GM12892 (cell line): ENCODE measurements around the gene ATE1.

ENCODE experiments used
- POLR2A ChIP-seq: IDR thresholded peaks from 2 replicates; pipeline ENCODE4 v1.6.1; 2011; ENCODE audit warnings: low read depth, low read length, control low read depth
- POLR2AphosphoS5 ChIP-seq: IDR thresholded peaks from 2 replicates; pipeline ENCODE4 v1.6.1; 2011; ENCODE audit warnings: low read depth, low read length, control low read depth
- TAF1 ChIP-seq: IDR thresholded peaks from 2 replicates; pipeline ENCODE4 v1.6.1; 2011; ENCODE audit warnings: low read depth, mild to moderate bottlenecking, control low read depth, low read length, borderline replicate concordance

DNA sequence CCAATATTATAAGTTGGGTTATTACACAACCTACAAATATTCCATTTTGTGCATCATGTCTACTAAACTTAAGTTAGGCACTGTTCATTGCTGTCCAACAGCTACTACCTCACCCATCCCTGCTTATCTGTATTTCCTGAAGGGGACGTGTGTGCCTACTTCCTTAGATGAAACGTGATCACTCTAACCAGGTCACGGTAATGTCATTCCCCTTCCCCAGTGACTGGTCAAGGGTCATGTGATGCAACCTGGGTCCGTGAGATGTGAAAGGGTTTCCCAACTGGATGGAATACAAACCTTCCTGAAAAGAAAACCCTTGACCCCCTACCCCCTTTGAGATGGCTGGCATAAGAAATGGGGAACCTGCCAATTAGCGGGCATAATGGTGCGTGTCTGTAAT, 48.8 kb upstream of the ATE1 start:
- TF ChIP-seq POLR2A (no peak), POLR2AphosphoS5 (no peak), TAF1 (no peak)
